ENCODE measurements around the gene CGB3.

The CGB3 gene

GRCh38 chr19:49014870-49015255 lies 9.3 kb downstream of the CGB3 start:
- peak; percentile 48 for DNase-seq

DNA sequence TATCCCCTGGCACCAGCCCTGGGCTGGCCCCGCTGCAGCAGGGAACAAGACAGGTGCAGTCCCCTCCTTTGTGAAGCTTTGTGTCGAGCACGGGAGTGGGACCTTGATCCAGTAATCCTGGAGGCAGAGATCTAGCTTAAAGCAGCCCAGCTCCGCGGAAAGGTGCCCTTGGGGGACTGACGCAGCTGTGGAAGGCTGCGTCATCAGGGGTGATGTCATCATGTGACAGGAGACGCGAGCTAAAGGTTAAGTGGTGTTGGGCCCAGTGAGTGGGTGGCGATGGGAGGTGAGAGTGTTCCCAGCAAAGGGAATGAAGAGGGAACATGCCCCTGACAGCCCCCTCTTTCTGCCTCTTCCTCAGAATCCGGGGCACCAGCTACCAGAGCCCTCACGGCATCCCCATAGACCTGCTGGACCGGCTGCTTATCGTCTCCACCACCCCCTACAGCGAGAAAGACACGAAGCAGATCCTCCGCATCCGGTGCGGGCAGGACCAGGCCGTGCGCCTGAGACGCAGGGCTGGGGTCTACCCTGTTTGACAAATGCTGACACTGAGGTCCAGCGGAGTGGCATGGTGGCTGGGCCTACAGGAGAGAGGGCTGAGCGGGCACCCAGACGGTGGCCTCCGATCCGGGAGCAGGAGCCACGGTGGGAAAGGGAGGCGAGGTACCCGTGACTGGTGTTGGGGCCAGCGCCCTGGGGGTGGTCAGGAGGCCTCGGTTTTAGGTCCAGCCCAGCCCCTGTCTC lies 9.8 kb downstream of the CGB3 start:
- peak; percentile 61 for DNase-seq

- no peak for DNase-seq
These were observed 12.9 kb downstream of the CGB3 start for GRCh38 chr19:49011194-49011593.

- DNase-seq = no peak
These were observed 13.7 kb downstream of the CGB3 start for GRCh38 chr19:49010453-49010852.

- DNase-seq = no peak
These were observed 14.3 kb downstream of the CGB3 start for GRCh38 chr19:49009828-49010227.

GRCh38 chr19:49006905-49007304 lies 17.2 kb downstream of the CGB3 start:
- DNase-seq = no peak

GRCh38 chr19:49004964-49005614 lies 19.0 kb downstream of the CGB3 start:
- DNase-seq = no peak

DNA sequence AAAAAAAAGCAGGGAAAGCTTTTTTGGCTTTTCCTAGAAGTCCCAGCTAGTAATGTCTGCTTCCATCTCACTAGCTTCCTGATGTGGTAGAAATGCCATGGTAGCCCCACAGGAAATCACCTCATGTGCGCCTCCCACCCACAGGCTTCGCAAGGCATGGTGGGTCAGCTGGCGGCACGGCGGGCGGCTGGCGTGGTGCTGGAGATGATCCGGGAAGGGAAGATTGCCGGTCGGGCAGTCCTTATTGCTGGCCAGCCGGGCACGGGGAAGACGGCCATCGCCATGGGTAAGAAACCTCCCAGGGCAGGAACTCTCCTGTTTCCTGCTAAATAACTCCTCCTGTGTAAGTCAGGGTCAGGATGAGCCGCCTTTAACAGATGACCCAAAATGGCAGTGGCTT lies 20.0 kb downstream of the CGB3 start:
- no peak for DNase-seq

DNA sequence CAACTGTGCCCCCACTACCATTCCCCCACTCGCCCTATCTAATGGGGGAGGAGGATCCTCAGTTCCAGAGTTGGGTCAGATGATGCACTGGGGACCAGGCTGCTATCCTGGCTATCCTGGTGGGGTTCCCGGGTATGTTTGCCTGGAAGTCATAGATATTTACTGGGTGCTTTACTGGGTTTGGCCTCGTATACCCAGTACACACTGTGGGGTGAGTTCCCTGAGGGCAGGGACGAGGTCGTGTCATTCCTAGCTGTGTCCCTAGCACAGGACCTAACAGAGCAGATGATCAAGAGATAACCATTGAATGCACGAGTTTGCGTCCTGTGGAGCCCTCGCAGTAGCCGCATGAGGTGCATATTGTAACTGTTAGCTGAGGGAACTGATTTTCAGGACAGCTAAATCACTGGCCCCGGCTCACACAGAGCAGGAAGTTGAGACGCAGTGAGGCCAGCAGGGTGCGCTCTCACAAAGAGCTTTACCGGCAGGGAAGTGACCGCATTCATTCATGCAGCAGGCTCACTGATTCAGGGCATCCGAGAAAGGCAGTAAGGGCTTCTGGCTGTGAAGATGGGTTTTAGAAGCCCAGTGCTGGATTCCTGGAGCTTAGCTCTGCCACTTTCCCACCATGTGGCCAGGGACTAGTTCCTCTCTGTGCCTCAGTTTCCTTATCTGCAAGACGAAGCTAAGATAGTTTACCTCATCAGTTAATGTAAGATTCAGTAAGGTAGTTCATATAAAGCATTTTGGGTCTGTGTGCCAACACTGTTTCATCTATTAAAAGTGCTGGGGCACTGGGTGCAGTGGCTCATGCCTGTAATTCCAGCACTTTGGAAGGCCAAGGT lies 24.4 kb downstream of the CGB3 start:
- DNase-seq = peak; percentile 92

- DNase-seq = peak; percentile 92
These were observed 26.2 kb downstream of the CGB3 start for GRCh38 chr19:48997972-48998371.

DNA sequence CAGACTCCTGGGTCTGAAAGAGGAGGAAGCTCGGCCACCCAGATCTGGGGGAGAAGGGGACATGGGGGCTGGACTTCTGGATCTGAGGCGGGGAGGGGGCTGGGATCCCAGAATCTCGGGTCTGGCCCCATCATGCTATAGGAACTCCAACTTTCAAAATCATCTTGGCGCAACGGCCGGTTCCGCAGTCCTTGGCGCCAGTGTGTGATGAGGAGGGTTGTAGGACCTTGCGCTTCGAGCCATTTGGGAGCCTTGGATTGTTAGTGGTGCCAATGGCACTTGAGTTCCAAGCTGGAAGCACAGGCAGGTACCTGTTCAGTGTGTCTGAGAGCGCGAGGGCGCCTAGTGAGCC lies 30.1 kb downstream of the CGB3 start:
- no peak for DNase-seq

- peak; percentile 100 for DNase-seq
These were observed 30.7 kb downstream of the CGB3 start, which contains the start of the genes GYS1 and RUVBL2 for GRCh38 chr19:48993175-48994034. Gene GYS1, minus strand, starts transcription at chr19:48993309. Its CDS starts 197 bp downstream, at chr19:48993112. Gene RUVBL2, plus strand, starts transcription at chr19:48993887. Its CDS starts 25 bp downstream, at chr19:48993912.

GRCh38 chr19:48992581-48993174 lies 31.5 kb downstream of the CGB3 start:
- no peak for DNase-seq

DNA sequence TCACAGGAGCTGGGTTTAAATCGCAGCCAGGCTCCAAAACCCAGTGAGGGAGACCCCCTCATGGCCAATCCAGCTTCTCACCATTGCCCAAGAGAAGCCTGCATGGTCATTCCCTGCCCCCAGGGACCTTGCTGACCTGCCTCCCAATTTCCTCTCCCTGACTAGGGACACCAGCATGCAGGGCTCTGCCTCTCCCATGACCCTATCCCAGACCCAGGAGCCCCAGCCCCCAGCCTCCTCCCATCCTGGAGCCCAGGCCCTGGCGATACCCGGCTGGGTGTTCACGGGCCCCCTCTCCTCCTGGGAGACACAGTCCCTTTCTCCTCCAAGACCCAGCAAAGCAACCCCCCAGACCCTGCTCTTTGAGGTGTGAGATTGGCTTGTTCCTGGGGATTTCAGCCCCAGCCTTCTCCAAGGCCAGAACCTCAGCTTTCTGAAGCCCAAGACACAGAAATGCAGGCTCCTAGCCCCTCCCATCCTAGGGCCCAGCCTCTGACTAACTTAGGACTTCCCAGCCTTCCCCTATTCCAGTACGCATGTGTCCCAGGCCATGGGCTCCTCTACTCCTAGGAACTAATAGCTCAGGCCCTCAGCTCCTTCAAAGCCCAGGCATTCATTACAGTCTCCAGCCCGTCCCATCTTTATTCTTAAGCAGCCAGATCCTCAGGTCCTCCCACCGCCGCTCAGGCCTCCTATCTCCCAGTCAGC lies 32.1 kb downstream of the CGB3 start:
- DNase-seq = peak; percentile 88

DNA sequence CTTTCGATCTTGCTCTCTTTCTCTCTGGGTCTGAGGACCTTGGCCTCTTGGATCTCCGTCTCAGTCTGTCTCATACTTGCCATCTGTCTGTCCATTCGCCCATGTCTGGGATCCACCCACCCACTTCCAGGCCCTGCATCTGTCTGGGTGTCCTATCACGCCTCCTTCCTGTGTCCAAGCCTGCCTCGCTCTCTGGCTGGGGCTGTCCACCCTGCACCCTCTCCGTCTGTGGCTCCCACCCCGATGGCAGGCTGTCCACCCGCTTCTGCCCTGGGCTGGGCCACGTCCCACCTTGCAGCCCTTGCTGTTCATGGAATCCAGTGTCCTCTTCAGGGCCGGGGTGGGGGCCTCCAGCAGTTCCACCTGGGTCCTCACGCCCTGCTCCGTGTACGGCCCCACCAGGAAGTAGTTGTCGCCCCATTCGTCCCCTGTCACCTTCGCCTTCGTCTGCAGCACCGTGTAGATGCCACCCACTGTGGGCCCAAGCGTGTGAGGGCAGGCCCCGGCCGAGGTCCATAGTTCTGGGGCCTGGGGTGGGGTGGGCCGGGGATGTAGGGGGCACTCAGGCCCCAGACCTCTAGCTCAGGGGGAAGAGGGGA lies 33.0 kb downstream of the CGB3 start:
- no peak for DNase-seq

DNA sequence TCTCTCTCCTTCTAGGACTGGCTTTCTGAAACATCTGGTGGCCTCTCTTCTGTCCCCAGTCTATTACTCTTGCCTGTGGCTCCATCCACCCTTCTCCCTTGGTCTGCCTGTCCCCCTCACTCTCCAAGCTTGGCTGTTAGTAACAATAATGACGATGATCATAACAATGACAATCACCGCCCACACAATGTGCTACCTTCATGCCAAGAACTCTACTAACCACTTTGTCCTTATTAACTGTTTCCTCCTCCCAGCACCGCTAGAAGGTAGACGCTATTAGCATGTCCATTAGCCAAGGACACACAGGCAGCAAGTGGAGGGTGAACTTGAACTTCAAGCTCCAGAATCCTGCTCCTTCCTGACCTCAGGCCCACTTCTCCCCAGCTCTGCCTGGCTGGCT lies 33.7 kb downstream of the CGB3 start:
- DNase-seq = no peak

DNA sequence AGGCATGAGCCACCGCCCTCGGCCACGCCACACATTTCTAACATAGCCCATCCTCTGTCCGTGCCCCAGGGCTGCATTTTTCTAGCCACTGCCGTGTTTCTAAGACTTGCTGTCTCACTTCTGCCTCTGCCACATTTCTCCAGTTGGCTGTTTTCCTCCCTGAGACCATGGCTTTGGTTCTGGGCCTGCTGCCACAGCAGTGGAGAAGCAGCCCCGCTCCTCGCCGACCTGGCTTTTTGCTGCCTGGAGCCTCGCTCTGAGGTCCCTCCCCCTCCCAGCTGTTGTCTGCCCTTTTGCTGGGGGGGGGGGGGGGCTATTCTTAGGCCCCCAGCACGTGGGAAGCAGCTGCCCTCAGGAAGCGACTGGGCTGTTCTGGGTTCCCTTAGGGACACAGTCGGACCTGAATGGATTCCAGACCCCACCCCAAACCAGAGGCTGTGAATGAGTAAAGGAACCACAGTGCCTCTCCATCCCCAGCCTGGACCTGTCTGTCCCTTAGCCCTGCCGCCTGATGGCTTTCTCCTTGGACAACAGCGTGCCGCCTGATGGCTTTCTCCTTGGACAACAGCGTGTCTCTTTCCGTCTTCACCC lies 34.3 kb downstream of the CGB3 start:
- DNase-seq = peak; percentile 80

DNA sequence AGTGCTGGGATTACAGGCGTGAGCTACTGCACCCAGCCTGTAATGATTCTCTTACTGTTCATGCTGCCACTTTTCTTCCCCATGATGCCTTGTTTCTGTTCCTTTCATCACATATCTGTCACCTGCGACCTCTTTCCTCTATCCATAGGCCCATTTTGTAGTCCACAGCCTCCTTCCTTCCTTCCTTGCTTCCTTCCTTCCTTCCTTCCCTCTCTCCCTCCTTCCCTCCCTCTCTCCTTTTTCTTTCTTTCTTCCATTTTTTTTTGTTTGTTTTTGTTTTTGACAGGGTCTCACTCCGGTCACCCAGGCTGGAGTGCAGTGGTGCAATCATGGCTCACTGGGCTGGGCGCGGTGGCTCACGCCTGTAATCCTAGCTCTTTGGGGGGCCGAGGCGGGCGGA lies 35.3 kb downstream of the CGB3 start:
- DNase-seq = no peak

DNA sequence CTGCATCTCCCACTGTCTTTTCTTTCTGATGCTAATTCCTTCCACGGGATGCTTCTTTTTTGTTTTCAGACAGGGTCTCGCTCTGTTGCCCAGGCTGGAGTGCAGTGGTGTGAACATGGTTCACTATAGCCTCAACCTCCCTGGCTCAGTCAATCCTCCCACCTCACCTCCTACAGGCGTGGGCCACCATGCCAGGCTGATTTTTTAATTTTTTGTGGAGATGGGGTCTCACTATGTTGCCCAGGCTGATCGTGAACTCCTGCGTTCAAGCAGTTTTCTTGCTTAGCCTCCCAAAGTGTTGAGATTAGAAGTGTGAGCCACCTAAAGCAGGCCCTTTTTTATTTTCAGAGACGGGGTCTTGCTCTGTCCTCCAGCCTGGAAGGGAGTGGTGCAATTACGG lies 35.8 kb downstream of the CGB3 start:
- DNase-seq = no peak

- DNase-seq = no peak
These were observed 36.8 kb downstream of the CGB3 start for GRCh38 chr19:48987323-48987722.

DNA sequence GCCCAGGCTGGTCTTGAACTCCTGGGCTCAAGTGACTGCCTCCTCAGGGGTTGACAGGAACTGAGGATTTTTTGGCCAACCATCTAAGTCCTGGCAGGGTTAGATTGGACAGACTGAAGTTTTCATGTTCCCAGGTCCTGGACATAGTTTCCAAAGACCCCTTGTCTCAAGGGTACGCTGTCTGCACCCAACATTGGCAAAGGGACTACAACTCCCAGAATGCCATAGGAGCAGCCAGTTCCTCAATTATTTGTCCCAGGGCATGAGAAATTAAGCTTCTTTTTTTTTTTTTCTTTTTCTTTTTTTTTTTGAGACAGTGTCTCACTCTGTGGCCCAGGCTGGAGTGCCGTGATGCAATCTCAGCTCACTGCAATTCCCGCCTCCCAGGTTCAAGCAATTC lies 37.9 kb downstream of the CGB3 start:
- no peak for DNase-seq
